ENCODE measurements around the gene CAP2. TPM values are rescaled to one million over a fixed set of nuclear protein-coding genes. Genes with fewer than 3 reads are reported as not detected.

Gene CAP2
- total RNA-seq, 4 donors from 2014 or later = 1.4 to 2.9 (median 2.2) TPM

- Histone ChIP-seq H3K36me3 (peaks cover 16% of the 10 kb centered on the region), H3K27ac (peak overlapping the region; percentile 94), H3K9me3 (no peaks in the 10 kb centered on the region), H3K4me3 (peak overlapping the region; percentile 80), H3K27me3 (no peaks in the 10 kb centered on the region), H3K4me1 (peaks cover 25% of the 10 kb centered on the region)
- no peak for DNase-seq (ENCODE audit: low spot score in 2 of 2)
- TF ChIP-seq EP300 (IDR thresholded peaks at IDR 0.05) (no peak), POLR2AphosphoS5 (IDR thresholded peaks at IDR 0.05) (no peak), CTCF (IDR thresholded peaks at IDR 0.05) (no peak), POLR2A (IDR thresholded peaks at IDR 0.05) (no peak)
- 9% methylated on average over 5 of the region's 5 CpGs for WGBS
Observed at GRCh38 chr6:17601386-17601703, 207.9 kb downstream of the CAP2 start.

- H3K36me3 ChIP-seq = peaks cover 22% of the 10 kb centered on the region
- H3K4me3 ChIP-seq = no peak overlapping the region
- no peak overlapping the region for H3K27ac ChIP-seq
- peaks cover 25% of the 10 kb centered on the region for H3K4me1 ChIP-seq
- TF ChIP-seq CTCF (IDR thresholded peaks at IDR 0.05) = no peak
- no peak for TF ChIP-seq POLR2AphosphoS5 (IDR thresholded peaks at IDR 0.05)
- no peak for TF ChIP-seq POLR2A (IDR thresholded peaks at IDR 0.05)
- no peak for TF ChIP-seq EP300 (IDR thresholded peaks at IDR 0.05)
- H3K27me3 ChIP-seq = no peaks in the 10 kb centered on the region
- 32% methylated on average over 1 of the region's 1 CpG for WGBS
- no peak for DNase-seq (ENCODE audit: low spot score in 2 of 2)
- H3K9me3 ChIP-seq = no peaks in the 10 kb centered on the region
Observed at GRCh38 chr6:17602888-17603287, 209.5 kb downstream of the CAP2 start.

GRCh38 chr6:17606606-17607005 is 213.2 kb downstream of the CAP2 start:
- DNase-seq (ENCODE audit: low spot score in 2 of 2) = no peak
- TF ChIP-seq EP300 (IDR thresholded peaks at IDR 0.05) = no peak
- TF ChIP-seq POLR2A (IDR thresholded peaks at IDR 0.05) = no peak
- no peak for TF ChIP-seq CTCF (IDR thresholded peaks at IDR 0.05)
- TF ChIP-seq POLR2AphosphoS5 (IDR thresholded peaks at IDR 0.05) = no peak
- 97% methylated on average over 4 of the region's 4 CpGs for WGBS
- no peak overlapping the region for H3K27ac ChIP-seq
- H3K27me3 ChIP-seq = no peaks in the 10 kb centered on the region
- H3K4me3 ChIP-seq = no peak overlapping the region
- no peaks in the 10 kb centered on the region for H3K9me3 ChIP-seq
- peaks cover 13% of the 10 kb centered on the region for H3K4me1 ChIP-seq
- peaks cover 36% of the 10 kb centered on the region for H3K36me3 ChIP-seq

Other genes with a start within 250 kb of the CAP2 start
- 1 to 10 TPM in 2 of 4 donors, under 1 TPM in 2; 0.21 to 3.1 (median 0.76) TPM for gene RBM24, start 112.2 kb upstream of the CAP2 start, total RNA-seq
- gene FAM8A1, start 206.7 kb downstream of the CAP2 start, total RNA-seq = 10 to 100 TPM; 22.3 to 38.8 (median 28.7) TPM

Measured in suprapubic skin (tissue), 4 donors.